ENCODE data around the gene SNX22. TPM values are rescaled to one million over a fixed set of nuclear protein-coding genes. Genes with fewer than 3 reads are reported as not detected.

SNX22 gene
- total and polyA plus RNA-seq, 2 experiments from 2014 or later: 7.5 to 7.7 TPM

GRCh38 chr15:64127521-64128270 lies 23.8 kb upstream of the SNX22 start:
- Histone ChIP-seq H3K79me2 (no peaks in the 10 kb centered on the region), H3K4me2 (no peak overlapping the region), H3K36me3 (replicated peaks; ENCODE audit: insufficient read depth, low read depth) (no peaks in the 10 kb centered on the region), H3K27ac (peak overlapping the region; percentile 47), H3K9me3 (ENCODE audit: low read depth) (no peaks in the 10 kb centered on the region), H2AFZ (no peak overlapping the region), H3K9me2 (replicated peaks; ENCODE audit: insufficient read depth) (no peaks in the 10 kb centered on the region), H4K20me1 (ENCODE audit: insufficient read depth, poor library complexity, severe bottlenecking) (no peaks in the 10 kb centered on the region), H3K4me3 (no peak overlapping the region), H3K4me1 (ENCODE audit: insufficient read depth) (no peaks in the 10 kb centered on the region), H3K27me3 (no peaks in the 10 kb centered on the region)
- WGBS (ENCODE audit: low lambda C conversion rate, missing lambda C conversion rate): 84% methylated on average over 6 of the region's 6 CpGs
- no peak for TF ChIP-seq EZH2phosphoT487 (IDR thresholded peaks at IDR 0.05; ENCODE audit: low read depth, severe bottlenecking, unreplicated experiment)
- no peak for TF ChIP-seq EZH2 (IDR thresholded peaks at IDR 0.05; ENCODE audit: borderline replicate concordance)
- no peak for TF ChIP-seq CTCF (IDR thresholded peaks at IDR 0.05; ENCODE audit: poor library complexity)
- DNase-seq (ENCODE audit: low spot score): no peak

- no peaks in the 10 kb centered on the region for H4K20me1 ChIP-seq (ENCODE audit: insufficient read depth, poor library complexity, severe bottlenecking)
- H3K36me3 ChIP-seq (replicated peaks; ENCODE audit: insufficient read depth, low read depth): no peaks in the 10 kb centered on the region
- no peak overlapping the region for H2AFZ ChIP-seq
- no peaks in the 10 kb centered on the region for H3K4me1 ChIP-seq (ENCODE audit: insufficient read depth)
- H3K4me2 ChIP-seq: no peak overlapping the region
- H3K27ac ChIP-seq: no peak overlapping the region
- no peaks in the 10 kb centered on the region for H3K79me2 ChIP-seq
- no peak for DNase-seq (ENCODE audit: low spot score)
- H3K27me3 ChIP-seq: no peaks in the 10 kb centered on the region
- WGBS (ENCODE audit: low lambda C conversion rate, missing lambda C conversion rate): 97% methylated on average over 3 of the region's 3 CpGs
- H3K9me3 ChIP-seq (ENCODE audit: low read depth): no peaks in the 10 kb centered on the region
- no peak for TF ChIP-seq EZH2 (IDR thresholded peaks at IDR 0.05; ENCODE audit: borderline replicate concordance)
- TF ChIP-seq CTCF (IDR thresholded peaks at IDR 0.05; ENCODE audit: poor library complexity): no peak
- TF ChIP-seq EZH2phosphoT487 (IDR thresholded peaks at IDR 0.05; ENCODE audit: low read depth, severe bottlenecking, unreplicated experiment): no peak
- H3K4me3 ChIP-seq: no peak overlapping the region
- H3K9me2 ChIP-seq (replicated peaks; ENCODE audit: insufficient read depth): no peaks in the 10 kb centered on the region
These were observed 21.4 kb upstream of the SNX22 start for GRCh38 chr15:64130159-64130558.

- Histone ChIP-seq H3K79me2 (no peaks in the 10 kb centered on the region), H3K9me2 (replicated peaks; ENCODE audit: insufficient read depth) (no peaks in the 10 kb centered on the region), H3K4me3 (no peak overlapping the region), H3K27ac (no peak overlapping the region), H3K4me1 (ENCODE audit: insufficient read depth) (no peaks in the 10 kb centered on the region), H3K36me3 (replicated peaks; ENCODE audit: insufficient read depth, low read depth) (no peaks in the 10 kb centered on the region), H4K20me1 (ENCODE audit: insufficient read depth, poor library complexity, severe bottlenecking) (no peaks in the 10 kb centered on the region), H2AFZ (no peak overlapping the region), H3K4me2 (no peak overlapping the region), H3K27me3 (no peaks in the 10 kb centered on the region), H3K9me3 (ENCODE audit: low read depth) (no peaks in the 10 kb centered on the region)
- TF ChIP-seq EZH2 (IDR thresholded peaks at IDR 0.05; ENCODE audit: borderline replicate concordance) (no peak), EZH2phosphoT487 (IDR thresholded peaks at IDR 0.05; ENCODE audit: low read depth, severe bottlenecking, unreplicated experiment) (no peak), CTCF (IDR thresholded peaks at IDR 0.05; ENCODE audit: poor library complexity) (no peak)
- no peak for DNase-seq (ENCODE audit: low spot score)
- 99% methylated on average over 7 of the region's 7 CpGs for whole genome bisulfite sequencing (ENCODE audit: low lambda C conversion rate, missing lambda C conversion rate)
These were observed 20.0 kb upstream of the SNX22 start for GRCh38 chr15:64131547-64131946.
